IPS-NIHi7 (cell line): Measurements from ENCODE around the gene HDAC5.
"Not testable (repeated sequence)": the region's sequence is repeated elsewhere in the genome, so short reads cannot be mapped to it uniquely, and the experiment has no call there.

ENCODE experiments used
- DNase-seq: peaks from one replicate; pipeline ENCODE4 v3.0.0; 2012; ENCODE audit warnings: mixed read lengths; ENCODE audit errors: extremely low spot score

HDAC5 gene

GRCh38 chr17:44123356-44124117 lies at the start of gene HDAC5:
HDAC5 (minus strand) TSS chr17:44123641; CDS start chr17:44117515, 6,126 bp downstream.
- peak; percentile 93 for DNase-seq

GRCh38 chr17:44171931-44172455 lies 48.6 kb upstream of the HDAC5 start:
- no peak for DNase-seq

GRCh38 chr17:44170499-44171201 lies 47.2 kb upstream of the HDAC5 start, which contains the start of gene ASB16:
ASB16 (plus strand) TSS chr17:44170704; CDS start chr17:44170790, 86 bp downstream.
- DNase-seq: peak; percentile 52

GRCh38 chr17:44170135-44170498 lies 46.7 kb upstream of the HDAC5 start:
- DNase-seq: no peak

DNA sequence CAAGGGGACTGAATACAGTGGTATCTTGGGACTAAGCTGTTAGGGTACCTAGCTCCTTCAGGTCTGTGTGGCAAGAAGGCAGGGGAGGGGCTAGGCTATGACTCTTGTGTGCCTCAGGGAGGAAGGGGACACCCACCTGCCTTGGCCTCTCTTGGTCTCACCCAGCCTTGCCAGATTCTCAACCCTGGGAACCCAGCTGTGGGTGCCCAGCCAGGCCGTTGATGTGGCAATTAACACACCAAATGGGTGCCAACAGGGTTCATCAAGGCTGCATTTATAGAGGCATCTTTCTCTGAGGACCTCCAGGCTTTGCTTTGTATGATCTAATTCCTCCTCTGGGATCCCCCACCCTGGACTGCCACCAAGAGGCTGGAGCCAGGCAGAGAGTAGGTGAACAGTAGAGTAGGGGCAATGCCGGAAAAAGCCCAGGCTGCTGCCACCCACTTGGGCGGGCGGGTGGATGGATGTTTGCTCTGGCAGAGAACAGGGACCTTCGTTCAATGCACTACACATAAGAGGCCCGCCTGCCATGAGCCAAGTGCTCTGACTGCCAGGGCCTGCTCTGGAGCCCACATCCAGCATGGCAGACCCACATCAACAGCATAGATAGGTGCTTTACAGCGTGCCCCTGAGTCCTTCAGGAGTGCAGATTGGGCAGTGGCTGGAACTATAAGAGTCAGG lies 43.9 kb upstream of the HDAC5 start:
- DNase-seq: no peak

DNA sequence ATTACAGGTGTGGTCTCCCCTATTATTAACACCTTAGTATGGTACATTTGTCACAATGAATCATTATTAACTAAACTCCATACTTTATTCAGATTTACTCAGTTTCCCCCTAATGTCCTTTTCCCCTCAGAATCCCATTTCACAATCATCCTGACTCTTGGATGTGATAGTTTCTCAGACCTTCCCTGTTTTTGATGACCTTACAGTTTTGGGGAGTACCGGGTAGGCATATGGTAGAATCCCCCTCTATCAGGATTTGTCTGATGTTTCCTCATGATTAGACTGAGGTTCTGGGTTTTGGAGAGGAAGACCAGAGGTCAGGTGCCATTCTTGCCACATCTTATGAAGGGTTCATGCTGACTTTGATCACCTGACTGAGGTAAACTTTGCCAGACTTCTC lies 41.0 kb upstream of the HDAC5 start:
- DNase-seq: no peak

GRCh38 chr17:44159519-44160210 lies 36.2 kb upstream of the HDAC5 start:
- DNase-seq: no peak

DNA sequence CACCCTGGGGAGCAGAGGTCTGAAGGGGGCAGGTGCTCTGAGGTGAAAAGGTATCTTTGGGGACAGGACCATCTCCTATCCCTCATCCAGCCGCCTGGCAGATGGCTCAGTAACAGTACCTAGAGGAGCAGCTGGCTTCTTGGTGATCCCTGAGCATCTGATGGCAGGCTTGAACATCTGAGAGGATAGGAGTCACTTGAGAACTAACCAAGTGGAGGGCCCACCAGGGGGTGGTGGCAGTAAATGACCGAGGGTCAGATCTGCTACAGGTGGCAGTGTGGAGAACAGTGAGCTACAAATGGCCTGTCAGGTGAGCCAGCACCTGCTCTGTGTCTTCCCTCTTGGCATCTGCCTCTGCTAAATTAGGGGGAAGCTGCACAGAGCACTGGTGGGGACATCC lies 32.0 kb upstream of the HDAC5 start:
- DNase-seq: no peak

DNA sequence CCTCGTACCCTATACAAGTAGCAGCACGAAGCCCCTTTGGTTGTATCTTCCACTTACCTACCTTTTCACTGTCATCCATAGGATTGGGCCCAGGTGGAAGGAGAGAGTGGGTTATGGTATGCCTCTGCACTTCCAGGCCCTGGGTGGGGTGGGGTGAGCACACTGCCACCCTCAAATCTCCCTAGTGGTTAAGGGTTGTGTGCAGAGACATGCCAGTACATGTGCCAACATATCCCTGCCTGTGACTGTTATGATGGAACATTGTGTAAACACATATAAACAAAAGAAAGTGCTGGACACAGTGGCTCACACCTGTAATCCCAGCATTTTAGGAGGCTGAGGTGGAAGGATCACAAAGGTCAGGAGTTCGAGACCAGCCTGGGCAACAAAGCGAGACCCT lies 29.4 kb upstream of the HDAC5 start:
- DNase-seq: no peak

DNA sequence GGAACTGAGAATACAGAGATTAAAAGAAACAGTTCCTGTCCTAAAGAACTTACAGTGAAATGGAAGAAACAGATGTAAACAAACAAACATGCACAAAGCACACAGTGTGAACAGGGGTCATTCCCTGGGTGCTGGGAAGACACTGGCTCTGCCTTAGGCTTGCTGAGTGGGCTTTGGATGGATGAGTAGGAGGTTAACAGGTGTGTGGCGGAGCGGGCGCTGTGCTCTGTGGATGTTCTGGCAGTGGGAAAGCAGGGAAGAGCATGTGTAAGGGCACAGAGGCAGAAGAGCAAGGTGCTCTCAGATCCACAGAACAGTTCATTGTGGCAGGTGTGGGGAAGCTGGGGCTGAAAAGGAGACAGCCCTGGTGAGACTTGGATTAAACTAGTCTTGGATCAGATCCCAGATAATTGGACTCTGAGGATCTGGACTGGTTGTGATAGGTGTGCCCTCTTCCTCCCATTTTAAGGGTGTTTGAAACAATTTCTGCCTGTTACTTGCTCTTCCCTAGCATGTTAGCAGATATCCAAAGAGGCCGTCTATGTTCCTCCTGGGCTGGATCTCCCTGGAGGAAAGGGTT lies 26.4 kb upstream of the HDAC5 start:
- DNase-seq: no peak

DNA sequence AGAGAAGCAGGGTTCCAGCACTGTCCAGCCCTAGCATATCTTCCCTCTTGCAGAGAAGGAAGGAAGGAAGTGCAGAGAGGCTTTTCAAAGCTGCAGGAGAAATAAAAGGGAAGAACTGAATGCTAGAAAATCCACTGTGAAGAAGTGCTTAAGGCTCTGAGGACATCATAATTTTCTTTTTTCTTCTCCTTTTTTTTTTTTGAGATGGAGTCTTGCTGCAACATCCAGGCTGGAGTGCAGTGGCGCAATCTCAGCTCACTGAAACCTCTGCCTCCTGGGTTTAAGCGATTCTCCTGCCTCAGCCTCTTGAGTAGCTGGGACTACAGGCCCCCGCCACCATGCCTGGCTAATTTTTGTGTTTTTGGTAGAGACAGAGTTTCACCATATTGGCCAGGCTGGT lies 25.6 kb upstream of the HDAC5 start:
- not testable (repeated sequence) for DNase-seq

DNA sequence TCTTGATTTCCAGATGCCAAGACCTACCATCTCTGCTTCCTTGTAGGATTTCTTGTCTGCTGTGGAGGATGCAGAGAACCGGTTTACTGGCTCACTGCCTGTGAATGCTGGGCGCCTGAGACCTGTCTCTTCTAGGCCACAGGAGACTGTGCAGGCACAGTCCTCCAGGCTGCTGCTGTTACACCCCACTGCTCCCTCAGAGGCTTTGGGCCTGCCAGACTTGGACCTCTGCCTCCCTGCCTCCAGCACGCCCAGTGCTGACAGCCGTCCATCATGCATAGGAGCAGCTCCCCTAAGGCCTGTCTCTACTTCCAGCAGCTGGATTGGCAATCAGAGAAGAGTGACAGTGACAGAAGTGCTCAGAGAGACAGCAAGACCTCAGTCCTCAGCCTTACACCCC lies 24.4 kb upstream of the HDAC5 start:
- no peak for DNase-seq

- DNase-seq: no peak
Observed at GRCh38 chr17:44146375-44147346, 23.2 kb upstream of the HDAC5 start.

DNA sequence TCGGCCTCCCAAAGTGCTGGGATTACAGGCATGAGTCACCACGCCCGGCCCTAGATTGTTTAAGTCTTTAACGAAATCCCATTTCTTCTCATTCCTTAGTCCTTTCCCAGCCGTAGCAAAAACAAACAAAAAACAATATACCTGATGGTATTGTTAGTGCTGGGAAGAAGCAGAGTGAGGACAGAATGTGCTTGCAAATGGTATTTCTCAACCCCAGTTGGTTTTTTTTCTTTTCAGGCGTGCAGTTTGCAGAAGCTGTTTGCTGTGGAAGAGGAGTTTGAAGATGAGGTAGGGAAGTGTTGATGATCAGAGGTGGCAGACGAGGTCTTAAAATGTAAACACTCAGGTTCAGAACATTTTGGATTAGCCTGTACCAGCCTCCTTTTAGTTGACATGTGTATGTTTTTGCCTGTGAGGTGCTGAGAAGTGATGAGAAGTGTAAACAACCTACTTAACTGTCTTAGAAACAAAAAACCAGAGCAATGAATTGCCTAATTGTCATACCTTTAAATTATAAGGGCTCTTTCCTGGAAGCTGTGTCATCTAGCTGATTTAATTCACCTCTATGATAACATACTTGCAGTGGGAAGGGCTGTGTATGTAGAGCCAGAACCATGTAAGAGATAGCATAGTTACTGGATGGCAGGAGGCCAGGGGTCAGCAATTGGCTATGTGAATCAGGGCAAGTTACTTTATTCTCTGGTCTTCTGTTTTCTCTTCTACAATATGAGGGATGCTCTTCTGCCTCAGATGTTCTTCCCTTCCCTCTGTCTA lies 21.7 kb upstream of the HDAC5 start:
- DNase-seq: no peak

DNA sequence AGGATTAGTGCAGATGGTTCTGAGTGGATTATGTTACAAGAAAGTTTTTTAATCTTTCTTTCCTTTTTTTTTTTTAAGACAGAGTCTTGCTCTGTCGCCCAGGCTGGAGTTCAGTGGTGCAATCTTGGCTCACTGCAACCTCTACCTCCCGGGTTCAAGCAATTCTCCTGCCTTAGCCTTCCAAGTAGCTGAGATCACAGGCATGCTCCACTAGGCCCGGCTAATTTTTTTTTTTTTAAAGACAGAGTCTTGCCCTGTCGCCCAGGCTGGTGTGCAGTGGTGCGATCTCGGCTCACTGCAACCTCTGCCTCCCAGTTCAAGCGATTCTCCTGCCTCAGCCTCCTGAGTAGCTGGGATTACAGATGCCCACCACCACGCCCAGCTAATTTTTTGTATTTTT lies 20.5 kb upstream of the HDAC5 start:
- DNase-seq: not testable (repeated sequence)

- peak; percentile 90 for DNase-seq
Observed at GRCh38 chr17:44137891-44138709, 14.7 kb upstream of the HDAC5 start.

GRCh38 chr17:44134752-44135568 lies 11.5 kb upstream of the HDAC5 start:
- DNase-seq: no peak
